GM12878 (cell line): ENCODE measurements around the gene KAT2B. TPM values are rescaled to one million over a fixed set of nuclear protein-coding genes. Genes with fewer than 3 reads are reported as not detected.

ENCODE experiments used
- ASH2L ChIP-seq: fragments of 300-600, 200-600 bp; sonication (generic); IDR thresholded peaks from 2 replicates; pipeline ENCODE4 v1.6.1; 2017; ENCODE audit warnings: low read depth, mild to moderate bottlenecking, borderline replicate concordance
- BACH1 ChIP-seq: fragments of 450-650 bp; IDR thresholded peaks from 2 replicates; pipeline ENCODE4 v1.6.1; 2017; ENCODE audit warnings: mild to moderate bottlenecking, borderline replicate concordance
- EED ChIP-seq: sonication (generic); IDR thresholded peaks from 2 replicates; pipeline ENCODE4 v1.6.1; 2016; ENCODE audit warnings: antibody characterized with exemption, low read depth
- GATAD2B ChIP-seq: fragments of 450-650 bp; conservative IDR thresholded peaks from 2 replicates; pipeline ENCODE4 v1.6.1; 2017; ENCODE audit warnings: low read depth, mild to moderate bottlenecking, moderate library complexity
- HCFC1 ChIP-seq: fragments of 150-350 bp; IDR thresholded peaks from 2 replicates; pipeline ENCODE4 v1.6.1; 2014; ENCODE audit warnings: low read length
- IRF5 ChIP-seq: fragments of 450-650 bp; IDR thresholded peaks from 2 replicates; pipeline ENCODE4 v1.6.1; 2017; ENCODE audit warnings: borderline replicate concordance
- MTA3 ChIP-seq: IDR thresholded peaks from 2 replicates; pipeline ENCODE4 v1.6.1; 2012; ENCODE audit warnings: low read length, inconsistent platforms, borderline replicate concordance
- MXI1 ChIP-seq: fragments of 150-350 bp; IDR thresholded peaks from 2 replicates; pipeline ENCODE4 v1.6.1; 2011; ENCODE audit warnings: low read depth, mild to moderate bottlenecking, inconsistent platforms, low read length, improper control_type of control experiment
- NFXL1 ChIP-seq: fragments of 450-650 bp; IDR thresholded peaks from 2 replicates; pipeline ENCODE4 v1.6.1; 2017; ENCODE audit warnings: antibody characterized with exemption, mild to moderate bottlenecking, borderline replicate concordance
- NFYB ChIP-seq: IDR thresholded peaks from 2 replicates; pipeline ENCODE4 v1.6.1; 2011; ENCODE audit warnings: low read depth, mild to moderate bottlenecking, low read length, improper control_type of control experiment, moderate library complexity; ENCODE audit not compliant: insufficient read depth
- PAX5 ChIP-seq: IDR thresholded peaks from 2 replicates; pipeline ENCODE4 v1.6.1; 2011; ENCODE audit warnings: low read depth, low read length, borderline replicate concordance
- PAX8 ChIP-seq: fragments of 450-650 bp; IDR thresholded peaks from 2 replicates; pipeline ENCODE4 v1.6.1; 2017; ENCODE audit warnings: mild to moderate bottlenecking, moderate library complexity
- PML ChIP-seq: IDR thresholded peaks from 2 replicates; pipeline ENCODE4 v1.6.1; 2012; ENCODE audit warnings: low read length, inconsistent platforms
- RB1 ChIP-seq: fragments of 450-650 bp; formaldehyde crosslinking; IDR thresholded peaks from 2 replicates; pipeline ENCODE4 v1.6.1; 2017; ENCODE audit warnings: mild to moderate bottlenecking, borderline replicate concordance
- SIN3A ChIP-seq: IDR thresholded peaks from 2 replicates; pipeline ENCODE4 v1.6.1; 2012; ENCODE audit warnings: low read depth, low read length, improper control_type of control experiment
- SIX5 ChIP-seq: IDR thresholded peaks from 2 replicates; pipeline ENCODE4 v1.6.1; 2011; ENCODE audit warnings: mild to moderate bottlenecking, low read depth, low read length, moderate library complexity; ENCODE audit not compliant: severe bottlenecking
- SKIL ChIP-seq: fragments of 450-650 bp; IDR thresholded peaks from 2 replicates; pipeline ENCODE4 v1.6.1; 2017; ENCODE audit warnings: mild to moderate bottlenecking, low read depth, inconsistent platforms; ENCODE audit not compliant: poor library complexity, severe bottlenecking
- SP1 ChIP-seq: IDR thresholded peaks from one replicate; pipeline ENCODE4 v1.6.1; 2011; ENCODE audit warnings: low read depth, low read length
- ZBED1 ChIP-seq: IDR thresholded peaks from 2 replicates; pipeline ENCODE4 v1.6.1; 2016; ENCODE audit warnings: borderline replicate concordance
- ZBTB40 ChIP-seq: fragments of 450-650 bp; IDR thresholded peaks from 2 replicates; pipeline ENCODE4 v1.6.1; 2016; ENCODE audit warnings: mild to moderate bottlenecking, moderate library complexity, borderline replicate concordance
- polyA plus RNA-seq, 11 experiments: library from polyadenylated mRNA; depleted of rRNA in 4 of 11; unstranded in 6 of 11; stranded (reverse) in 5 of 11; fragments of >200 nt; fragmentation: Nextera tagmentation in 4 of 11; fragmentation: Illumina TruSeq in 1 of 11; extraction: Ambion mirVana in 4 of 11; extraction: Trizol in 1 of 11; gene quantifications; 1 replicate in 1 of 11; 2 replicates in 10 of 11; pipeline versions ENCODE4 v1.2.1 to v1.2.3, GENCODE V29; 2011 to 2016; ENCODE audit warnings: inconsistent platforms in 2 of 11, missing spikeins in 2 of 11, low read depth in 1 of 11
- total RNA-seq, 4 experiments: library from RNA; depleted of rRNA in 3 of 4; stranded (reverse); fragments of >200 nt in 3 of 4; fragmentation: Illumina TruSeq in 1 of 4; extraction: Trizol in 1 of 4; gene quantifications; 2 replicates each; pipeline versions ENCODE4 v1.2.1 to v1.2.3, GENCODE V29; 2013 to 2021
- TF ChIP-seq, protein P1 (sequence below): fragments of 450-650 bp; IDR thresholded peaks from 2 replicates; pipeline ENCODE4 v1.6.1; 2017; ENCODE audit warnings: mild to moderate bottlenecking

The KAT2B gene
- total and polyA plus RNA-seq, 10 of the 15 experiments (the other 5 are each of a cell fraction or from before 2014, with no cell fraction given) = 2.9 to 15.2 (median 10.2) TPM

GRCh38 chr3:20039765-20040547 is at the start of gene KAT2B (continued):
- TF ChIP-seq ZBTB40 (no peak), PAX5 (peak; percentile 9; the same call in 1 of the 2 replicates), SIN3A (0 out of 2 replicates have a peak, but pooled peaks have one; percentile 52), PAX8 (no peak), MTA3 (no peak), BACH1 (peak; percentile 67), ASH2L (no peak), NFXL1 (no peak), IRF5 (no peak), PML (no peak), HCFC1 (no peak), MXI1 (no peak), RB1 (peak; percentile 70; the same call in 1 of the 2 replicates), GATAD2B (peak; percentile 90), ZBED1 (no peak; the same call in 1 of the 2 replicates), SKIL (no peak), EED (0 out of 2 replicates have a peak, but pooled peaks have one; percentile 45), SP1 (no peak), NFYB (no peak), SIX5 (no peak)
- TF ChIP-seq, protein P1, sequence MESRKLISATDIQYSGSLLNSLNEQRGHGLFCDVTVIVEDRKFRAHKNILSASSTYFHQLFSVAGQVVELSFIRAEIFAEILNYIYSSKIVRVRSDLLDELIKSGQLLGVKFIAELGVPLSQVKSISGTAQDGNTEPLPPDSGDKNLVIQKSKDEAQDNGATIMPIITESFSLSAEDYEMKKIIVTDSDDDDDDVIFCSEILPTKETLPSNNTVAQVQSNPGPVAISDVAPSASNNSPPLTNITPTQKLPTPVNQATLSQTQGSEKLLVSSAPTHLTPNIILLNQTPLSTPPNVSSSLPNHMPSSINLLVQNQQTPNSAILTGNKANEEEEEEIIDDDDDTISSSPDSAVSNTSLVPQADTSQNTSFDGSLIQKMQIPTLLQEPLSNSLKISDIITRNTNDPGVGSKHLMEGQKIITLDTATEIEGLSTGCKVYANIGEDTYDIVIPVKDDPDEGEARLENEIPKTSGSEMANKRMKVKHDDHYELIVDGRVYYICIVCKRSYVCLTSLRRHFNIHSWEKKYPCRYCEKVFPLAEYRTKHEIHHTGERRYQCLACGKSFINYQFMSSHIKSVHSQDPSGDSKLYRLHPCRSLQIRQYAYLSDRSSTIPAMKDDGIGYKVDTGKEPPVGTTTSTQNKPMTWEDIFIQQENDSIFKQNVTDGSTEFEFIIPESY = no peak
